ENCODE data around the gene YDJC.

DNA sequence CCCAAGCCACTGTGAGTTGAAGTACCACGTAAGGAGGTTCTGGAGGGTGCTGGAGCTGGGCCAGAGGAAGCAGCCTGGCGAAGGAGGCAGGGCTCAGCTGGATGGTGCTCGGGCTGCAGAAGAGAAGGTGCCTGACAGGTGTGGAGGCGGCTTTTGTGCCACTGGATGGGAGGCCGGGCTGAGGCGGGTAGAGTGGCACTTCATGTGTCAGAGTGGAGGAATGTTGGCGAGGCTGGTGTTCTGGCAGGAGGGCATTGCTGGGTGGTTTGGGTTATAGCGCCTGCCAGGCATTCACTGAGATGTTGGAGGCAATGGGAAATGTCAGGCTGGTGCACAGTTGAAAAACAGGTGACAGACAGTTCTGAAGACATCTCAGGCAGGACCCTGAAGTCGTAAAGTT lies 38.1 kb downstream of the YDJC start:
- TF ChIP-seq, protein P1, sequence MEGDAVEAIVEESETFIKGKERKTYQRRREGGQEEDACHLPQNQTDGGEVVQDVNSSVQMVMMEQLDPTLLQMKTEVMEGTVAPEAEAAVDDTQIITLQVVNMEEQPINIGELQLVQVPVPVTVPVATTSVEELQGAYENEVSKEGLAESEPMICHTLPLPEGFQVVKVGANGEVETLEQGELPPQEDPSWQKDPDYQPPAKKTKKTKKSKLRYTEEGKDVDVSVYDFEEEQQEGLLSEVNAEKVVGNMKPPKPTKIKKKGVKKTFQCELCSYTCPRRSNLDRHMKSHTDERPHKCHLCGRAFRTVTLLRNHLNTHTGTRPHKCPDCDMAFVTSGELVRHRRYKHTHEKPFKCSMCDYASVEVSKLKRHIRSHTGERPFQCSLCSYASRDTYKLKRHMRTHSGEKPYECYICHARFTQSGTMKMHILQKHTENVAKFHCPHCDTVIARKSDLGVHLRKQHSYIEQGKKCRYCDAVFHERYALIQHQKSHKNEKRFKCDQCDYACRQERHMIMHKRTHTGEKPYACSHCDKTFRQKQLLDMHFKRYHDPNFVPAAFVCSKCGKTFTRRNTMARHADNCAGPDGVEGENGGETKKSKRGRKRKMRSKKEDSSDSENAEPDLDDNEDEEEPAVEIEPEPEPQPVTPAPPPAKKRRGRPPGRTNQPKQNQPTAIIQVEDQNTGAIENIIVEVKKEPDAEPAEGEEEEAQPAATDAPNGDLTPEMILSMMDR (IDR thresholded peaks at IDR 0.05): no peak
- TF ChIP-seq POLR2A (IDR thresholded peaks at IDR 0.05): no peak
- no peak for TF ChIP-seq POLR2AphosphoS5 (IDR thresholded peaks at IDR 0.05)
